ENCODE measurements around the gene CCDC175.

Gene CCDC175

DNA sequence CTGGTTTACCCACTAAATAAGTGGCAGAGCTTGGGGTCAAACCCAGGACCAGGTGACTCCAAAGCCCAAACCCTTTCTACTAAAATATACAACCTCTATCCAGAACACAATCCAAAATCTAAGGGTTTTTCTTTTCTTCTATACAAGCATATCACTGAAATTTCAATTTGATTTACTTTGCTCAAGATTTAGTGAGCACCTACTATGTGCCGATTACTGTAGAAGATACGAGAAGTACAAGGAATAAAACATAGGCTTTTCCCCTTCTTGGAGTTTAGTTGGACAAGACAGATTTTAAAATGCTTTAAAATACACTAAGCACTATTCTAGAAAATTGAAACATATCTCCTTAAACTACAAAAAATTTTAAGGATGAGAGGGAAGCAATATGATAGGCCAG is 95.2 kb downstream of the CCDC175 start:
- TF ChIP-seq POLR2A (IDR thresholded peaks at IDR 0.05; ENCODE audit: extremely low read depth, insufficient read length), result no peak
- no peak for TF ChIP-seq MYC (IDR thresholded peaks at IDR 0.05; ENCODE audit: low read depth, low read length)
- no peak for TF ChIP-seq CTCF (IDR thresholded peaks at IDR 0.05; ENCODE audit: low read depth, low read length)
- no peak for TF ChIP-seq MAX (IDR thresholded peaks at IDR 0.05; ENCODE audit: low read depth, low read length)

DNA sequence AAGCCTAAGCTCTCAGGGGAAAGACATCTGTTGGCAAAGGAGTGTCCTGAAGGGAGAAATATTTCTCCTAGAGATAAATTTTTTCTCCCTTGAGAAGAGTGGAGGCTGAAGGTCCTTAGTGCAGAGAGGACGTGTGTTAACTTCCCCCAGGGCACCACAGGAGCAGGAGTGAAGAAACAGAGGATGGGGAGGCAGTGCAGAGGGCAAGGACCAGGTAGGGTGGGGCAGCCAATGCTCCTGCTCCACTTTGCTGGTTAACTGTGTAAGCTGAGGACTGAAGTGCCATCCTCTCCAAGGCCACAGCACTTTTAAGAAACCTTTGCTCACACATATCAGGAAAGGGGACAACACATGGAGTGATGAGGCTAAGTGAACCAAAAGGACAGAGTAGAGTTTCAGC is 96.4 kb downstream of the CCDC175 start:
- no peak for TF ChIP-seq CTCF (IDR thresholded peaks at IDR 0.05; ENCODE audit: low read depth, low read length)
- H3K4me3 ChIP-seq (ENCODE audit: low read depth, low read length), result no peak overlapping the region
- DNase-seq (ENCODE audit: low read depth), result no peak

More for the DNA sequence above, 95.2 kb downstream of the CCDC175 start:
- peak overlapping the region; percentile 98 for H3K4me3 ChIP-seq (ENCODE audit: low read depth, low read length)
- no peak for DNase-seq (ENCODE audit: low read depth)

GRCh38 chr14:59478540-59478939 is 98.1 kb downstream of the CCDC175 start:
- H3K4me3 ChIP-seq (ENCODE audit: low read depth, low read length), result no peak overlapping the region
- DNase-seq (ENCODE audit: low read depth), result no peak
- no peak for TF ChIP-seq MAX (IDR thresholded peaks at IDR 0.05; ENCODE audit: low read depth, low read length)
- TF ChIP-seq MYC (IDR thresholded peaks at IDR 0.05; ENCODE audit: low read depth, low read length), result no peak
- no peak for TF ChIP-seq CTCF (IDR thresholded peaks at IDR 0.05; ENCODE audit: low read depth, low read length)
- no peak for TF ChIP-seq POLR2A (IDR thresholded peaks at IDR 0.05; ENCODE audit: extremely low read depth, insufficient read length)

GRCh38 chr14:59475709-59476108 is 100.9 kb downstream of the CCDC175 start:
- no peak overlapping the region for H3K4me3 ChIP-seq (ENCODE audit: low read depth, low read length)
- no peak for TF ChIP-seq MYC (IDR thresholded peaks at IDR 0.05; ENCODE audit: low read depth, low read length)
- TF ChIP-seq MAX (IDR thresholded peaks at IDR 0.05; ENCODE audit: low read depth, low read length), result no peak
- TF ChIP-seq POLR2A (IDR thresholded peaks at IDR 0.05; ENCODE audit: extremely low read depth, insufficient read length), result no peak
- no peak for TF ChIP-seq CTCF (IDR thresholded peaks at IDR 0.05; ENCODE audit: low read depth, low read length)
- no peak for DNase-seq (ENCODE audit: low read depth)

- TF ChIP-seq POLR2A (IDR thresholded peaks at IDR 0.05; ENCODE audit: extremely low read depth, insufficient read length) (no peak), MYC (IDR thresholded peaks at IDR 0.05; ENCODE audit: low read depth, low read length) (no peak), CTCF (IDR thresholded peaks at IDR 0.05; ENCODE audit: low read depth, low read length) (no peak), MAX (IDR thresholded peaks at IDR 0.05; ENCODE audit: low read depth, low read length) (no peak)
- DNase-seq (ENCODE audit: low read depth), result no peak
- no peak overlapping the region for H3K4me3 ChIP-seq (ENCODE audit: low read depth, low read length)
Measured at GRCh38 chr14:59474172-59474571, 102.4 kb downstream of the CCDC175 start.
